Panc1 (cell line): ENCODE data around the gene MRPS7.

Experiments
- POLR2AphosphoS5 ChIP-seq: IDR thresholded peaks from 2 replicates; pipeline ENCODE4 v1.6.1; 2012; ENCODE audit warnings: mild to moderate bottlenecking, low read depth, low read length, moderate library complexity
- SIN3A ChIP-seq: IDR thresholded peaks from 2 replicates; pipeline ENCODE4 v1.6.1; 2012; ENCODE audit warnings: low read depth, mild to moderate bottlenecking, low read length, moderate library complexity, borderline replicate concordance; ENCODE audit not compliant: insufficient read depth
- TCF7L2 ChIP-seq: IDR thresholded peaks from 2 replicates; pipeline ENCODE4 v1.6.1; 2011; ENCODE audit warnings: mild to moderate bottlenecking, low read depth, low read length, inconsistent platforms
- TF ChIP-seq, protein P1 (sequence below): fragments of 450-650 bp; IDR thresholded peaks from 2 replicates; pipeline ENCODE4 v1.5.1; 2017; ENCODE audit warnings: mild to moderate bottlenecking
- TF ChIP-seq, protein P2 (sequence below), 2 experiments: IDR thresholded peaks; 2 replicates each; pipeline ENCODE4 v1.6.1; 2011 to 2012; ENCODE audit warnings: low read depth in 2 of 2, control low read depth in 1 of 2, low read length in 1 of 2, mild to moderate bottlenecking in 1 of 2, moderate library complexity in 1 of 2; ENCODE audit not compliant: insufficient read depth in 1 of 2

DNA sequence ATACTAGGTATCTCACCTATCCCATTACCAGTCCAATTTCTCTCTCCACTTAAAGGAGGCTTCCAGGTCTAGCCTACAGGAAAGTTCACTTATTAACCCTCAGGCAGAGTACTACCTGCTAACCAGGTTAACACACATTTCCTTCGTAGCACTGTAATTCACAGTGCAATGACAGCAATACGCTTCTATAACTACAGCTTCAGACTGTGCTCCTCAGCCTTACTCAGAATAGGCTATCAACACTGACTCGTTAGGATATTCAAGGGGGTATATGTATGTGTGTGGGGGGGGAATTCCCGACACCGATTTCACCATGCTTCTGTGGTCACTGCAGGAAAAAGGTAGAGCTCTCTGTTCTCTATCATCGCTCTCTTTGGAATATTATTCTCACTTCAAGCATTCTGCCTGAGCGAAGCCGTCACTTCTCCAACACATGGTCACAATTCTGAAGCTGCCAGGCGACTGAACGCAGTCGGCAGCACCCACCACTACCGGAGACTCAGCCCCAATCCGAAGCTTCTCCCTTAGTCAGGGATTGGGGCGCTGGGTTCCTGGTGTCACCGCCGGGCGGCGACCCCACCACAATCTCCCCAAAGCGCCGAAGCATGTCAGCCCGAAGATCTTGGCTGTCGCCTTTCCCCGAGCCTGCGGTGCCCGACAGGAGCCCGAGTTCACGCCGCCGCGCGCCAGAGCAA, 891 bp upstream of the MRPS7 start:
- TF ChIP-seq, protein P1, sequence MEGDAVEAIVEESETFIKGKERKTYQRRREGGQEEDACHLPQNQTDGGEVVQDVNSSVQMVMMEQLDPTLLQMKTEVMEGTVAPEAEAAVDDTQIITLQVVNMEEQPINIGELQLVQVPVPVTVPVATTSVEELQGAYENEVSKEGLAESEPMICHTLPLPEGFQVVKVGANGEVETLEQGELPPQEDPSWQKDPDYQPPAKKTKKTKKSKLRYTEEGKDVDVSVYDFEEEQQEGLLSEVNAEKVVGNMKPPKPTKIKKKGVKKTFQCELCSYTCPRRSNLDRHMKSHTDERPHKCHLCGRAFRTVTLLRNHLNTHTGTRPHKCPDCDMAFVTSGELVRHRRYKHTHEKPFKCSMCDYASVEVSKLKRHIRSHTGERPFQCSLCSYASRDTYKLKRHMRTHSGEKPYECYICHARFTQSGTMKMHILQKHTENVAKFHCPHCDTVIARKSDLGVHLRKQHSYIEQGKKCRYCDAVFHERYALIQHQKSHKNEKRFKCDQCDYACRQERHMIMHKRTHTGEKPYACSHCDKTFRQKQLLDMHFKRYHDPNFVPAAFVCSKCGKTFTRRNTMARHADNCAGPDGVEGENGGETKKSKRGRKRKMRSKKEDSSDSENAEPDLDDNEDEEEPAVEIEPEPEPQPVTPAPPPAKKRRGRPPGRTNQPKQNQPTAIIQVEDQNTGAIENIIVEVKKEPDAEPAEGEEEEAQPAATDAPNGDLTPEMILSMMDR: no peak
- TF ChIP-seq POLR2AphosphoS5: no peak
- no peak for TF ChIP-seq SIN3A
- TF ChIP-seq, protein P2, sequence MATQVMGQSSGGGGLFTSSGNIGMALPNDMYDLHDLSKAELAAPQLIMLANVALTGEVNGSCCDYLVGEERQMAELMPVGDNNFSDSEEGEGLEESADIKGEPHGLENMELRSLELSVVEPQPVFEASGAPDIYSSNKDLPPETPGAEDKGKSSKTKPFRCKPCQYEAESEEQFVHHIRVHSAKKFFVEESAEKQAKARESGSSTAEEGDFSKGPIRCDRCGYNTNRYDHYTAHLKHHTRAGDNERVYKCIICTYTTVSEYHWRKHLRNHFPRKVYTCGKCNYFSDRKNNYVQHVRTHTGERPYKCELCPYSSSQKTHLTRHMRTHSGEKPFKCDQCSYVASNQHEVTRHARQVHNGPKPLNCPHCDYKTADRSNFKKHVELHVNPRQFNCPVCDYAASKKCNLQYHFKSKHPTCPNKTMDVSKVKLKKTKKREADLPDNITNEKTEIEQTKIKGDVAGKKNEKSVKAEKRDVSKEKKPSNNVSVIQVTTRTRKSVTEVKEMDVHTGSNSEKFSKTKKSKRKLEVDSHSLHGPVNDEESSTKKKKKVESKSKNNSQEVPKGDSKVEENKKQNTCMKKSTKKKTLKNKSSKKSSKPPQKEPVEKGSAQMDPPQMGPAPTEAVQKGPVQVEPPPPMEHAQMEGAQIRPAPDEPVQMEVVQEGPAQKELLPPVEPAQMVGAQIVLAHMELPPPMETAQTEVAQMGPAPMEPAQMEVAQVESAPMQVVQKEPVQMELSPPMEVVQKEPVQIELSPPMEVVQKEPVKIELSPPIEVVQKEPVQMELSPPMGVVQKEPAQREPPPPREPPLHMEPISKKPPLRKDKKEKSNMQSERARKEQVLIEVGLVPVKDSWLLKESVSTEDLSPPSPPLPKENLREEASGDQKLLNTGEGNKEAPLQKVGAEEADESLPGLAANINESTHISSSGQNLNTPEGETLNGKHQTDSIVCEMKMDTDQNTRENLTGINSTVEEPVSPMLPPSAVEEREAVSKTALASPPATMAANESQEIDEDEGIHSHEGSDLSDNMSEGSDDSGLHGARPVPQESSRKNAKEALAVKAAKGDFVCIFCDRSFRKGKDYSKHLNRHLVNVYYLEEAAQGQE (IDR thresholded peaks at IDR 0.05; ENCODE audit: insufficient read depth in 1 of 2, low read depth in 2 of 2, low read length in 1 of 2): no peak
- no peak for TF ChIP-seq TCF7L2
